Measurements from ENCODE around the gene ENO1. TPM values are rescaled to one million over a fixed set of nuclear protein-coding genes. Genes with fewer than 3 reads are reported as not detected.

The ENO1 gene
- total RNA-seq, 2 donors from 2014 or later: 145 to 157 TPM

- Histone ChIP-seq H3K4me3 (no peak overlapping the region), H3K4me1 (peaks cover 26% of the 10 kb centered on the region), H3K27me3 (no peaks in the 10 kb centered on the region), H3K36me3 (replicated peaks in 1 of 2; ENCODE audit: insufficient read depth in 1 of 2, low read depth in 2 of 2) (peaks cover 5 to 27% of the 10 kb centered on the region in 2 donors), H3K9me3 (no peaks in the 10 kb centered on the region), H3K27ac (peak overlapping the region in 3 of 4 donors; percentile 4 to 49 (median 48))
- intact Hi-C loops (cut with DNase I): no loop called here
- 6 to 10% methylated on average over 2 of the region's 2 CpGs for WGBS, 2 donors
- DNase-seq (peak in 1 of 4 donors; percentile 29), ATAC-seq (peak; percentile 52)
- no peak for TF ChIP-seq CTCF (IDR thresholded peaks at IDR 0.05)
- TF ChIP-seq POLR2A (IDR thresholded peaks at IDR 0.05): no peak
Measured at GRCh38 chr1:8858112-8858668, 20.3 kb downstream of the ENO1 start.

GRCh38 chr1:8856689-8857412, 21.6 kb downstream of the ENO1 start:
- intact Hi-C loops (cut with DNase I): no loop called here
- Histone ChIP-seq H3K4me1 (peaks cover 26% of the 10 kb centered on the region), H3K27ac (peak overlapping the region in 3 of 4 donors; percentile 4 to 49 (median 48)), H3K36me3 (replicated peaks in 1 of 2; ENCODE audit: insufficient read depth in 1 of 2, low read depth in 2 of 2) (peaks cover 0 to 16% of the 10 kb centered on the region in 2 donors), H3K4me3 (no peak overlapping the region), H3K27me3 (no peaks in the 10 kb centered on the region), H3K9me3 (no peaks in the 10 kb centered on the region)
- ATAC-seq (peak; percentile 18), DNase-seq (peak in 1 of 4 donors; percentile 53)
- WGBS, 2 donors: 67 to 76% methylated on average over 12 to 14 of the region's 14 CpGs
- TF ChIP-seq POLR2A (IDR thresholded peaks at IDR 0.05) (no peak), CTCF (IDR thresholded peaks at IDR 0.05) (no peak)

- WGBS, 2 donors: 84 to 88% methylated on average over 5 to 7 of the region's 7 CpGs
- Histone ChIP-seq H3K27ac (no peak overlapping the region), H3K27me3 (no peaks in the 10 kb centered on the region), H3K36me3 (replicated peaks in 1 of 2; ENCODE audit: insufficient read depth in 1 of 2, low read depth in 2 of 2) (peaks cover 0 to 1% of the 10 kb centered on the region in 2 donors), H3K4me1 (peaks cover 25% of the 10 kb centered on the region), H3K9me3 (no peaks in the 10 kb centered on the region), H3K4me3 (no peak overlapping the region)
- DNase-seq: no peak
- TF ChIP-seq CTCF (IDR thresholded peaks at IDR 0.05) (no peak), POLR2A (IDR thresholded peaks at IDR 0.05) (no peak)
- ATAC-seq: no peak
- intact Hi-C loops (cut with DNase I): no loop called here
Measured at GRCh38 chr1:8854240-8854639, 24.2 kb downstream of the ENO1 start.

GRCh38 chr1:8851060-8851459, 27.4 kb downstream of the ENO1 start:
- no peak for ATAC-seq
- no peaks in the 10 kb centered on the region for H3K27me3 ChIP-seq
- no peaks in the 10 kb centered on the region for H3K36me3 ChIP-seq (replicated peaks in 1 of 2; ENCODE audit: insufficient read depth in 1 of 2, low read depth in 2 of 2)
- TF ChIP-seq CTCF (IDR thresholded peaks at IDR 0.05) (no peak), POLR2A (IDR thresholded peaks at IDR 0.05) (no peak)
- no peak overlapping the region for H3K27ac ChIP-seq
- no peak overlapping the region for H3K4me3 ChIP-seq
- peaks cover 14% of the 10 kb centered on the region for H3K4me1 ChIP-seq
- WGBS, 2 donors: 80 to 95% methylated on average over 4 to 5 of the region's 5 CpGs
- DNase-seq: no peak
- intact Hi-C loops (cut with DNase I): no loop called here
- H3K9me3 ChIP-seq: no peaks in the 10 kb centered on the region
